Hindlimb muscle (tissue), 1 donor: ENCODE data around the gene ROR1. TPM values are rescaled to one million over a fixed set of nuclear protein-coding genes. Genes with fewer than 3 reads are reported as not detected.

Experiments
- DNase-seq: peaks from one replicate; pipeline ENCODE4 v3.0.0-alpha.2; 2013
- polyA plus RNA-seq: library from polyadenylated mRNA; unstranded; fragments of 120-200 nt; gene quantifications from one replicate; pipeline ENCODE4 v1.2.1, GENCODE V29; 2013; ENCODE audit not compliant: insufficient read length

The ROR1 gene
- polyA plus RNA-seq, 1 donor = 9.5 TPM

- no peak for DNase-seq
Measured at GRCh38 chr1:63859480-63860275, 85.9 kb downstream of the ROR1 start.

- DNase-seq = peak; percentile 47
Measured at GRCh38 chr1:63861052-63861691, 87.4 kb downstream of the ROR1 start.

GRCh38 chr1:63863145-63863544, 89.3 kb downstream of the ROR1 start:
- no peak for DNase-seq

GRCh38 chr1:63864224-63864641, 90.4 kb downstream of the ROR1 start:
- no peak for DNase-seq

- no peak for DNase-seq
Measured at GRCh38 chr1:63865561-63865960, 91.7 kb downstream of the ROR1 start.

- DNase-seq = no peak
Measured at GRCh38 chr1:63866084-63866483, 92.3 kb downstream of the ROR1 start.

GRCh38 chr1:63867429-63868176, 93.8 kb downstream of the ROR1 start:
- DNase-seq = no peak

- DNase-seq = no peak
Measured at GRCh38 chr1:63868268-63868781, 94.5 kb downstream of the ROR1 start.

GRCh38 chr1:63870152-63870551, 96.3 kb downstream of the ROR1 start:
- DNase-seq = no peak

- no peak for DNase-seq
Measured at GRCh38 chr1:63871463-63871862, 97.6 kb downstream of the ROR1 start.

GRCh38 chr1:63873751-63874150, 99.9 kb downstream of the ROR1 start:
- DNase-seq = no peak

- no peak for DNase-seq
Measured at GRCh38 chr1:63874278-63874880, 100.6 kb downstream of the ROR1 start.

GRCh38 chr1:63875636-63876035, 101.8 kb downstream of the ROR1 start:
- no peak for DNase-seq

- DNase-seq = no peak
Measured at GRCh38 chr1:63877021-63877767, 103.4 kb downstream of the ROR1 start.

GRCh38 chr1:63877816-63878215, 104.0 kb downstream of the ROR1 start:
- DNase-seq = no peak

GRCh38 chr1:63878932-63879331, 105.1 kb downstream of the ROR1 start:
- DNase-seq = no peak

GRCh38 chr1:63880958-63881576, 107.2 kb downstream of the ROR1 start:
- no peak for DNase-seq

GRCh38 chr1:63882048-63882704, 108.4 kb downstream of the ROR1 start:
- DNase-seq = no peak

GRCh38 chr1:63883494-63884235, 109.8 kb downstream of the ROR1 start:
- DNase-seq = no peak

- DNase-seq = no peak
Measured at GRCh38 chr1:63884486-63884885, 110.7 kb downstream of the ROR1 start.
